Measurements from ENCODE around the gene PCP2. TPM values are rescaled to one million over a fixed set of nuclear protein-coding genes. Genes with fewer than 3 reads are reported as not detected.

The PCP2 gene
- total RNA-seq, 1 experiment from 2014 or later: not detected

DNA sequence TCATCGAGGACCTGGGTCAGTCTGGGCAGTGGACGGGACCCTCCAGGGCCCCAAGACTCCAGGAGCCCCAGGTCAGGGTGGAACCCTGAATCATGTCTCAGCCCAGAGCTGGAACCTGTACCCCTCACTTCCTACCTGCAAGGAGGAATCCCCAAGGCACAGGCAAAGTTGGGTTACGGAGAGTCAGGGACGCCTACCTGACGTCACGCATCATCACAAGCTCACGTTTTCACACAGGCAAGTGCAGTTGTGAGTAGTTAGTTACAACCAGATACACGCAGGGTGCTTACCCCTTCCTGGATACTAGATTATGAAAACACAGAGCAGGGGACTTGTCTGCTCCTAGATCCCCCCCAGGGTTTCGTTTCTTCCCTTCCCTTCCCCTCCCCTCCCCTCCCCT, 37.3 kb upstream of the PCP2 start:
- no peaks in the 10 kb centered on the region; a peak in 1 of 7 replicates for H3K36me3 Mint-ChIP-seq (ENCODE audit: insufficient read depth in 1 of 3, low read depth in 3 of 3)
- H2BK15ac ChIP-seq (ENCODE audit: low read depth, low read length): no peak overlapping the region
- DNase-seq: no peak
- H3K27me3 ChIP-seq (ENCODE audit: insufficient read depth, low read length): peaks cover 2% of the 10 kb centered on the region; the same call in 1 of the 2 replicates
- H4K91ac ChIP-seq (ENCODE audit: insufficient read length, low read depth, low read length): no peak overlapping the region
- no peak overlapping the region for H2BK5ac ChIP-seq (ENCODE audit: insufficient read length, low read length)
- H2BK120ac ChIP-seq (ENCODE audit: low read depth, low read length, poor library complexity, severe bottlenecking): no peak overlapping the region
- no peak overlapping the region for H4K8ac ChIP-seq (replicated peaks; ENCODE audit: insufficient read length, low read depth, low read length)
- H3K23me2 ChIP-seq (ENCODE audit: insufficient read length, low read depth, low read length, poor library complexity, severe bottlenecking): peaks cover 6% of the 10 kb centered on the region
- H3K79me1 ChIP-seq (ENCODE audit: insufficient read depth, low read depth, low read length, poor library complexity, severe bottlenecking): no peaks in the 10 kb centered on the region
- no peak overlapping the region for H3K27ac ChIP-seq (ENCODE audit: insufficient read length, low read depth, low read length)
- H3K4me1 Mint-ChIP-seq: peaks cover 0 to 12% of the 10 kb centered on the region in 2 experiments; a peak in 3 of 4 replicates
- TF ChIP-seq, protein P1, sequence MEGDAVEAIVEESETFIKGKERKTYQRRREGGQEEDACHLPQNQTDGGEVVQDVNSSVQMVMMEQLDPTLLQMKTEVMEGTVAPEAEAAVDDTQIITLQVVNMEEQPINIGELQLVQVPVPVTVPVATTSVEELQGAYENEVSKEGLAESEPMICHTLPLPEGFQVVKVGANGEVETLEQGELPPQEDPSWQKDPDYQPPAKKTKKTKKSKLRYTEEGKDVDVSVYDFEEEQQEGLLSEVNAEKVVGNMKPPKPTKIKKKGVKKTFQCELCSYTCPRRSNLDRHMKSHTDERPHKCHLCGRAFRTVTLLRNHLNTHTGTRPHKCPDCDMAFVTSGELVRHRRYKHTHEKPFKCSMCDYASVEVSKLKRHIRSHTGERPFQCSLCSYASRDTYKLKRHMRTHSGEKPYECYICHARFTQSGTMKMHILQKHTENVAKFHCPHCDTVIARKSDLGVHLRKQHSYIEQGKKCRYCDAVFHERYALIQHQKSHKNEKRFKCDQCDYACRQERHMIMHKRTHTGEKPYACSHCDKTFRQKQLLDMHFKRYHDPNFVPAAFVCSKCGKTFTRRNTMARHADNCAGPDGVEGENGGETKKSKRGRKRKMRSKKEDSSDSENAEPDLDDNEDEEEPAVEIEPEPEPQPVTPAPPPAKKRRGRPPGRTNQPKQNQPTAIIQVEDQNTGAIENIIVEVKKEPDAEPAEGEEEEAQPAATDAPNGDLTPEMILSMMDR (conservative IDR thresholded peaks at IDR 0.05): no peak
- H3K9me3 Mint-ChIP-seq: peaks cover 0 to 7% of the 10 kb centered on the region in 2 experiments; a peak in 2 of 5 replicates
- no peaks in the 10 kb centered on the region for H4K20me1 ChIP-seq (ENCODE audit: control insufficient read depth, insufficient read depth, insufficient read length)
- H2AFZ ChIP-seq (ENCODE audit: low read length): no peak overlapping the region
- H3K4me2 ChIP-seq (ENCODE audit: insufficient read depth, insufficient read length, low read length): peak overlapping the region; percentile 57
- no peak overlapping the region for H3K4ac ChIP-seq (ENCODE audit: low read depth, low read length)
- H3K79me2 ChIP-seq (ENCODE audit: insufficient read depth, low read length): no peaks in the 10 kb centered on the region
- no peak overlapping the region for H4K5ac ChIP-seq (ENCODE audit: insufficient read length, low read depth, low read length)
- peaks cover 87% of the 10 kb centered on the region for H3K27me3 Mint-ChIP-seq (ENCODE audit: low read depth)
- no peak overlapping the region for H3T11ph ChIP-seq (ENCODE audit: low read length)
- no peak overlapping the region; a peak in 1 of 7 replicates for H3K27ac Mint-ChIP-seq
- H3K14ac ChIP-seq (ENCODE audit: insufficient read depth, low read length): no peak overlapping the region
- H3K9ac ChIP-seq (ENCODE audit: extremely low read depth, insufficient read length, low read length): no peak overlapping the region
- H3K4me3 Mint-ChIP-seq: peak overlapping the region; percentile 77 to 93
- H2BK20ac ChIP-seq (ENCODE audit: low read depth, low read length, poor library complexity, severe bottlenecking): no peak overlapping the region
- no peaks in the 10 kb centered on the region for H3K9me3 ChIP-seq (ENCODE audit: control insufficient read depth, low read depth, low read length)
- no peak overlapping the region for H3K18ac ChIP-seq (ENCODE audit: insufficient read length, low read depth, low read length)
- H3K56ac ChIP-seq (ENCODE audit: insufficient read length, low read depth, low read length): no peak overlapping the region
- no peaks in the 10 kb centered on the region for H3K4me1 ChIP-seq (ENCODE audit: insufficient read depth, low read length)
- H2AK5ac ChIP-seq (ENCODE audit: insufficient read length, low read length): no peak overlapping the region
- no CpG with 5 or more reads among the region's 9 CpGs for WGBS (ENCODE audit: extremely low coverage, insufficient read length, low lambda C conversion rate)
- H3K23ac ChIP-seq (ENCODE audit: insufficient read length, low read depth, low read length): no peak overlapping the region
- no peak overlapping the region for H2BK12ac ChIP-seq (ENCODE audit: insufficient read length, low read depth, low read length)
